ENCODE measurements around the gene CLIC4.
"Not testable (repeated sequence)": the region's sequence is repeated elsewhere in the genome, so short reads cannot be mapped to it uniquely, and the experiment has no call there.

Gene CLIC4

GRCh38 chr1:24886241-24886640 lies 141.0 kb downstream of the CLIC4 start:
- DNase-seq, result no peak

- DNase-seq, result no peak
These were observed 143.1 kb downstream of the CLIC4 start for GRCh38 chr1:24888061-24888970.

GRCh38 chr1:24888971-24889676 lies 143.9 kb downstream of the CLIC4 start:
- DNase-seq, result peak; percentile 44

GRCh38 chr1:24890887-24891286 lies 145.6 kb downstream of the CLIC4 start:
- DNase-seq, result no peak

- not testable (repeated sequence) for DNase-seq
These were observed 146.1 kb downstream of the CLIC4 start for GRCh38 chr1:24891367-24891766.

- DNase-seq, result no peak
These were observed 147.2 kb downstream of the CLIC4 start for GRCh38 chr1:24892188-24893153.

- no peak for DNase-seq
These were observed 148.2 kb downstream of the CLIC4 start for GRCh38 chr1:24893431-24893830.

Measured in NCI-H226 (cell line).